Omental fat pad (tissue), 4 donors: ENCODE data around the gene AREL1. TPM values are rescaled to one million over a fixed set of nuclear protein-coding genes. Genes with fewer than 3 reads are reported as not detected.
A peak's percentile ranks its signal among the peaks of the same experiment; 100 is the strongest.

Experiments
- ATAC-seq: fragments of 150-250 bp; one replicate; pipeline ENCODE4 v1.9.1; 2016; ENCODE audit warnings: mild to moderate bottlenecking, moderate library complexity; ENCODE audit not compliant: low FRiP score
- DNase-seq: peaks from one replicate; pipeline ENCODE4 v3.0.0-alpha.2; 2019; ENCODE audit warnings: low spot score
- total RNA-seq, 4 donors: library from RNA; depleted of rRNA; stranded (reverse); fragments of >200 nt; gene quantifications; one replicate each; pipeline ENCODE4 v1.1.0, GENCODE V29; 2016
- TF ChIP-seq, protein P1 (sequence below), 3 donors: fragments of 450-650 bp; IDR thresholded peaks; one replicate each; pipeline ENCODE4 v1.5.1; 2016 to 2017; ENCODE audit warnings: antibody characterized with exemption in 3 of 3, mild to moderate bottlenecking in 3 of 3, moderate library complexity in 2 of 3

Gene AREL1
- total RNA-seq, 4 donors from 2014 or later, result 18.4 to 33.5 (median 26.8) TPM

DNA sequence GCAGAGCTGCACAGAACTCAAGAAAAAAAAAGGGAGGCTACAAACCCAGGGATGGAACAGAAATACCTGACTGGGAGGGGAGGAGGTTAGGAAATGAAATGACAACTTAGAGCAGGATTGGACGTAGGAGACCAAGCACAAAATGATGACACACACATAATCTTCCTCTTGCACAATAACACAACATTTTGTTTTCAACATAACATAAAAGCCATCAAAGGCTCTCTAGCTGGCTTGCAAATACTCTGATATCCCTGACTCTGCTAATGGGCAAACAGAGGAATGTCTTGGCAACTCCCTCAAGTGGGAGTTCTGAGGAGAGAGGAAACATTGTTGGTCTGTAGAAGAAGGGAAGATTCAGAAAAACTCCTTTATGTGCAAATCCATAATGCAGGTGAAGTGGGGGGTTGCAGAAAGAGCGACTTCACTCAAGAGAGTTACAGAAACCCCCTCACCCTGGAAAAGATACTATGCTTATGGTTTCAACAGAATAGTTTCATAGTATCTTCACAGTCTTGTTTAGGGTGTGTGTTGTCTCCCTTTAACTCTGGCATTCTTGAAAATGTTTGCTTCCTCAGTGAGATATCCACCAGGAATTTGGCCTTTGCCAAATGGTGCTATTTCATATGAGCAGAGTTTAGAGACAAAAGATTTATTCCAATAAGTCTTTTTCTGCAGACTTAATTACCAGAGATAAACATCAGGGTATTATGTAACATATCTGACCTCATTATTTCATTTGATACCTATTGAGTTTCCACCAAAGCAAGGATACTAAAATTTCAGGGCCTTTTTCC lies 57.1 kb downstream of the AREL1 start:
- ATAC-seq (peak; percentile 74), DNase-seq (no peak)
- TF ChIP-seq, protein P1, sequence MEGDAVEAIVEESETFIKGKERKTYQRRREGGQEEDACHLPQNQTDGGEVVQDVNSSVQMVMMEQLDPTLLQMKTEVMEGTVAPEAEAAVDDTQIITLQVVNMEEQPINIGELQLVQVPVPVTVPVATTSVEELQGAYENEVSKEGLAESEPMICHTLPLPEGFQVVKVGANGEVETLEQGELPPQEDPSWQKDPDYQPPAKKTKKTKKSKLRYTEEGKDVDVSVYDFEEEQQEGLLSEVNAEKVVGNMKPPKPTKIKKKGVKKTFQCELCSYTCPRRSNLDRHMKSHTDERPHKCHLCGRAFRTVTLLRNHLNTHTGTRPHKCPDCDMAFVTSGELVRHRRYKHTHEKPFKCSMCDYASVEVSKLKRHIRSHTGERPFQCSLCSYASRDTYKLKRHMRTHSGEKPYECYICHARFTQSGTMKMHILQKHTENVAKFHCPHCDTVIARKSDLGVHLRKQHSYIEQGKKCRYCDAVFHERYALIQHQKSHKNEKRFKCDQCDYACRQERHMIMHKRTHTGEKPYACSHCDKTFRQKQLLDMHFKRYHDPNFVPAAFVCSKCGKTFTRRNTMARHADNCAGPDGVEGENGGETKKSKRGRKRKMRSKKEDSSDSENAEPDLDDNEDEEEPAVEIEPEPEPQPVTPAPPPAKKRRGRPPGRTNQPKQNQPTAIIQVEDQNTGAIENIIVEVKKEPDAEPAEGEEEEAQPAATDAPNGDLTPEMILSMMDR (IDR thresholded peaks at IDR 0.05), result no peak

DNA sequence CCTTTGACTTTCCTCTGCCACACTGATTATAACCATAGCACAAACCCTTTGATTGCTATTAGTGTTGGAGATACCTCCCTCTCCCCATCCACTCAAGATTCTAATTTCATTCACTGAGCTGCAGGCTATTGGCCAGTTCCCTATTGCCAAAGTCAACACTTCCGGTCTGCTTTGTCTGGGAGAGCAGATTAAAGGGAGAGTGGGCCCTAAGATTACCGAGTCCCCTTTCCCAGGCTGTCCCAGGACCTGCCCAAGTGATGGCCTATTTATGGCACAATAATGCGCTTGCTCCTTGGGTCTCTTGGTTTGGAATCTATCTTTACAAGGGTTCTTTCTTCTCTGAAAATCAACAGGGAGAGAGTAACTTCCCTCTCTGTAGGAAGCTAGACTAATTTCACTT lies 57.9 kb downstream of the AREL1 start:
- ATAC-seq (no peak), DNase-seq (no peak)
- TF ChIP-seq, protein P1 (IDR thresholded peaks at IDR 0.05), result no peak

DNA sequence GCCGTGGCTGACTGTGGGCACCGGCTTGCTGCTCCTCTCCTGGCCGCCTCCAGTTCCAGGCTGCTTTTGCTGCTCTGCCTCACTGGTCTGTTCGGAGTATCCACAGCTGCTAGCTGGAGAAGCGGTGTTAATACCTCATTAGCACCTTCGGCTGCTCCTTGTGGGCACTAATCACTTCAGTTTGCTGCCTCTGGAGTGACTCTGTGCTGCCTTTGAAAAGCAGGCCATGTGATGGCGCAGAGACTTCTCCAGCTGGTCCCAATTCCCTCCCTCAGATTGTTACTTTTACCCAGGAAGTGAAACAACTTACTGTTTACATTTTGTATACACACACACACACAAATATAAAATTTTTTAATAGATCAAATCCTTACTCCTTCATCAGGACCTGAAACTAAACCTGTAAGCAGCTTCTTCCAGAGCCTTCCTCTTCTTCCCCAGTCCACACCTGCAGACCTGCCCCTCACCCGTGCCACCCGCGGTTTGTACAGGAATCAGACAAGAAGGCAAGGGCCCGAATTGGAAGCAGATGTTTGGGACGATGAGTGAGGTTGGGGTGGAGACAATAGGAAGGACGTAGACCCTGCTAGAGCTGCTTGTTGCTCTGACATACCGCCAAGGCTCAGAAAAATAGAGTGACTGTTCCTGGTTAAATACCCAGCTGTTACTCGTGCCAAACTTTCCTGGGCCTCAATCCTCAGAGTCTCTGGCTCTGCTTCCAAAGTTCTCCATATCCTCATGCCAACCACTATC lies 59.3 kb downstream of the AREL1 start:
- TF ChIP-seq, protein P1 (IDR thresholded peaks at IDR 0.05), result no peak
- ATAC-seq (no peak), DNase-seq (no peak)

DNA sequence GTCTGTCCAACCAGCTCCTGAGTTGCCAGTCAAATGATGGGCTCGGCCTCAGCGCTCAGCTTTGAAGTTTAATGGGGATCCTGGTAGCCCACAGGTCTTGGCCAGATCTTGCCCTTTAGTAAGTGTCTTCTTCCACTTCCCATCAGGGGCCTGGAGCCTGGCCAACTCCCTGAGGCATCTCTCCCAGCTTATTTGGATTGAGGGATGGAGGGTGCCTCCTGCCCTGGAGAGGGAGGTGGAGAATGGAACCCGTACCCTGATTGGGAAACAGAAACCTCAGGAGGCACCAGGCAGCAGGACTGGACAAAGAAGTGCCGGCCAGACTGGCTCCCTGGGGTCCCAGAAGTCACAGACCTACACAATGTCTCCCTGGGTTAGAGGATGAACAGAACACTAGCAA lies 60.3 kb downstream of the AREL1 start:
- TF ChIP-seq, protein P1 (IDR thresholded peaks at IDR 0.05), result no peak
- ATAC-seq (no peak), DNase-seq (no peak)

DNA sequence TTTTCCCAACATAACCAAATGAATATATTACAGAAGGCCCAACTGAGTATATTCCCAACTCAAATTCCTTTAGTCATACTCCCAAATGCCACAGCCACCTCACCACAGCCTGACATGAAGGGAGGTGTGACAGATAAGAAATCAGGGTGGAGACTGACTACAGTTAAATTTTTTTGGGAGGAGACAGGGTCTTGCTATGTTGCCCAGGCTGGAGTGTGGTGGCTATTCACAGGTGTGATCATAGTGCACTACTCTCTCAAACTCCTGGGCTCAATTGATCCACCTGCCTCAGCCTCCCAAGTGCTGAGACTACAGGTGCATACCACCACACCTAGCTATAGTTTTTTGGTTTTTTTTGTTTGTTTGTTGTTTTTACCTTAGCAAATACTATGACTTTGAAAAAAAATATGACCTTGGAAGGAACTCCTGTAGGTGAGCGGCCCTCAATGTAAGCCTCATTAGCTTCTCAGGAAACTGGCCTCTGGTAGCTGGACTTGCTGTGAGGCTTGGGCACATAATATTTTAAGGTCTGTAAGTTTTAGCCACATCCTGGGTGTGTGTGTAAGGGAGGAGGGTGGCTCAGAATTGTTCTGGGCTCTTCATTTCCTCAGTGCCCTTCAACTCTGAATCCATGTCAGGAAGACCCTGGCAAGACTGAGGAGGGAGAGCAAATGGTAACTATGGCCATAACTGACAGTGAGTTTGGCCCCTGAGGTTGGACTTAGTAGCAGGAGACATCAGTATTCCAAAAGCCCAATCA lies 61.8 kb downstream of the AREL1 start:
- TF ChIP-seq, protein P1 (IDR thresholded peaks at IDR 0.05), result no peak
- no peak for DNase-seq
- ATAC-seq, result no peak

DNA sequence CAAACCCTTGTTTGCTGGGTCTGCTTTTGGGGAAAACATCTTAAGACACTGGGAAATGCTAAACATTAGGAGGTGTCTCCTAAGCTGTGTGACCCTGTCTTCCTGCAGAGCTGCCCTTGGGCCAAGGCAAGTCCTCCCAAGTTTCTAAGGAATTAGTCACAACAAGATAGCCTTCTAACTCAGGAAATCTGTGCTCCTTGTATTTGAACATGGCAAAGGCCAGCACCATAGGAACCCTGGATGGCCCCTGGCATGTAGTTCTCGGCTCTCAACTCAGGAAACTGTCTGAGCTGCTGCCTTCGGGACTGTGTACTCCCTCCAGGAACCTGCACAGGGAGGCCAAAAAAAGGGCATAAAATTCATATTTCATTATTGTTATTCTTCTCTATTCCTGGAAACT lies 63.2 kb downstream of the AREL1 start:
- no peak for ATAC-seq
- TF ChIP-seq, protein P1 (IDR thresholded peaks at IDR 0.05), result no peak
- DNase-seq, result no peak
